IPS-15b (cell line): ENCODE measurements around the gene MFAP4.

Experiments used
- H3K27me3 ChIP-seq: one replicate; pipeline ENCODE4 v1.6.1; 2013; ENCODE audit warnings: low read length; ENCODE audit not compliant: control insufficient read depth, insufficient read depth
- H3K36me3 ChIP-seq: one replicate; pipeline ENCODE4 v1.6.1; 2013; ENCODE audit warnings: low read length; ENCODE audit not compliant: control insufficient read depth, insufficient read depth
- H3K4me1 ChIP-seq: one replicate; pipeline ENCODE4 v1.6.1; 2013; ENCODE audit warnings: mild to moderate bottlenecking, low read length; ENCODE audit not compliant: control insufficient read depth, insufficient read depth
- H3K4me3 ChIP-seq: one replicate; pipeline ENCODE4 v1.5.1; 2013; ENCODE audit warnings: low read depth, low read length
- H3K9ac ChIP-seq: one replicate; pipeline ENCODE4 v1.6.1; 2013; ENCODE audit warnings: low read depth, mild to moderate bottlenecking, low read length
- H3K9me3 ChIP-seq: one replicate; pipeline ENCODE4 v1.6.1; 2013; ENCODE audit warnings: mild to moderate bottlenecking, low read length; ENCODE audit not compliant: control insufficient read depth, insufficient read depth

MFAP4 gene

GRCh38 chr17:19381741-19382444 is 5.1 kb downstream of the MFAP4 start:
- no peaks in the 10 kb centered on the region for H3K27me3 ChIP-seq
- no peak overlapping the region for H3K9ac ChIP-seq
- no peaks in the 10 kb centered on the region for H3K9me3 ChIP-seq
- H3K4me3 ChIP-seq: no peak overlapping the region
- peaks cover 59% of the 10 kb centered on the region for H3K36me3 ChIP-seq
- H3K4me1 ChIP-seq: peaks cover 12% of the 10 kb centered on the region

GRCh38 chr17:19381361-19381740 is 5.6 kb downstream of the MFAP4 start:
- H3K36me3 ChIP-seq: peaks cover 59% of the 10 kb centered on the region

GRCh38 chr17:19380481-19381301 is 6.3 kb downstream of the MFAP4 start:
- Histone ChIP-seq H3K36me3 (peaks cover 59% of the 10 kb centered on the region), H3K4me3 (no peak overlapping the region), H3K4me1 (peaks cover 5% of the 10 kb centered on the region), H3K9ac (no peak overlapping the region), H3K9me3 (no peaks in the 10 kb centered on the region), H3K27me3 (no peaks in the 10 kb centered on the region)

More at GRCh38 chr17:19381361-19381740, 5.6 kb downstream of the MFAP4 start:
- no peak overlapping the region for H3K4me3 ChIP-seq
- H3K4me1 ChIP-seq: peaks cover 10% of the 10 kb centered on the region
- H3K9ac ChIP-seq: no peak overlapping the region
- H3K9me3 ChIP-seq: no peaks in the 10 kb centered on the region
- H3K27me3 ChIP-seq: no peaks in the 10 kb centered on the region

- Histone ChIP-seq H3K4me3 (peak overlapping the region; percentile 93), H3K4me1 (peaks cover 5% of the 10 kb centered on the region), H3K9me3 (no peaks in the 10 kb centered on the region), H3K9ac (no peak overlapping the region), H3K27me3 (no peaks in the 10 kb centered on the region), H3K36me3 (peaks cover 48% of the 10 kb centered on the region)
These were observed 7.5 kb downstream of the MFAP4 start for GRCh38 chr17:19379361-19380065.

- Histone ChIP-seq H3K36me3 (peaks cover 40% of the 10 kb centered on the region), H3K27me3 (no peaks in the 10 kb centered on the region), H3K4me1 (peaks cover 5% of the 10 kb centered on the region), H3K9ac (peak within 1 kb of the TSS; percentile 90), H3K4me3 (peak within 1 kb of the TSS; percentile 93), H3K9me3 (no peaks in the 10 kb centered on the region)
These were observed 8.3 kb downstream of the MFAP4 start, which contains the start of gene MAPK7 for GRCh38 chr17:19378416-19379360. Gene MAPK7 (plus strand): TSS chr17:19378498. CDS start chr17:19378901, 403 bp downstream.

GRCh38 chr17:19377602-19378415 is 9.2 kb downstream of the MFAP4 start:
- Histone ChIP-seq H3K27me3 (no peaks in the 10 kb centered on the region), H3K9ac (peak overlapping the region; percentile 90), H3K9me3 (no peaks in the 10 kb centered on the region), H3K4me1 (peaks cover 9% of the 10 kb centered on the region), H3K36me3 (peaks cover 33% of the 10 kb centered on the region), H3K4me3 (peak overlapping the region; percentile 93)

- Histone ChIP-seq H3K4me3 (peak overlapping the region; percentile 89), H3K9me3 (no peaks in the 10 kb centered on the region), H3K4me1 (peaks cover 9% of the 10 kb centered on the region), H3K9ac (no peak overlapping the region), H3K36me3 (peaks cover 24% of the 10 kb centered on the region), H3K27me3 (no peaks in the 10 kb centered on the region)
These were observed 10.2 kb downstream of the MFAP4 start for GRCh38 chr17:19376811-19377210.

- Histone ChIP-seq H3K27me3 (no peaks in the 10 kb centered on the region), H3K4me3 (no peak overlapping the region), H3K4me1 (peaks cover 9% of the 10 kb centered on the region), H3K36me3 (peaks cover 13% of the 10 kb centered on the region), H3K9ac (no peak overlapping the region), H3K9me3 (no peaks in the 10 kb centered on the region)
These were observed 11.3 kb downstream of the MFAP4 start for GRCh38 chr17:19375732-19376131.

- no peaks in the 10 kb centered on the region for H3K27me3 ChIP-seq
- no peaks in the 10 kb centered on the region for H3K9me3 ChIP-seq
- no peak overlapping the region for H3K4me3 ChIP-seq
- peaks cover 4% of the 10 kb centered on the region for H3K4me1 ChIP-seq
- no peaks in the 10 kb centered on the region for H3K36me3 ChIP-seq
- no peak overlapping the region for H3K9ac ChIP-seq
These were observed 12.9 kb downstream of the MFAP4 start for GRCh38 chr17:19374136-19374535.

- H3K4me3 ChIP-seq: no peak overlapping the region
- no peaks in the 10 kb centered on the region for H3K36me3 ChIP-seq
- H3K9ac ChIP-seq: no peak overlapping the region
- no peaks in the 10 kb centered on the region for H3K9me3 ChIP-seq
- peaks cover 4% of the 10 kb centered on the region for H3K4me1 ChIP-seq
- no peaks in the 10 kb centered on the region for H3K27me3 ChIP-seq
These were observed 14.0 kb downstream of the MFAP4 start for GRCh38 chr17:19372866-19373504.
